Stimulated activated naive CD8-positive, alpha-beta T cell treated with anti-CD3 and anti-CD28 coated beads, Interleukin-15, Interleukin-2, amounts not matched to agents 100 ng/mL and 50 ng/mL, for 24 hours (primary cell): ENCODE results near the gene BTBD17.

Experiments used
- H3K27ac Mint-ChIP-seq: one replicate; pipeline ENCODE4 v1.8.0; 2021; ENCODE audit warnings: mild to moderate bottlenecking, mixed read lengths
- H3K27me3 Mint-ChIP-seq: one replicate; pipeline ENCODE4 v1.8.0; 2021; ENCODE audit warnings: mixed read lengths
- H3K36me3 Mint-ChIP-seq: one replicate; pipeline ENCODE4 v1.8.0; 2021; ENCODE audit warnings: low read depth, mixed read lengths
- H3K4me1 Mint-ChIP-seq: one replicate; pipeline ENCODE4 v1.8.0; 2021; ENCODE audit warnings: low read depth, mixed read lengths
- H3K4me3 Mint-ChIP-seq: one replicate; pipeline ENCODE4 v1.8.0; 2021; ENCODE audit warnings: mild to moderate bottlenecking, mixed read lengths
- H3K9me3 Mint-ChIP-seq: one replicate; pipeline ENCODE4 v1.8.0; 2021; ENCODE audit warnings: mixed read lengths

The BTBD17 gene

GRCh38 chr17:74373838-74374606 lies 12.4 kb upstream of the BTBD17 start:
- Mint-ChIP-seq H3K4me3 (no peak overlapping the region), H3K36me3 (no peaks in the 10 kb centered on the region), H3K9me3 (no peaks in the 10 kb centered on the region), H3K4me1 (peaks cover 6% of the 10 kb centered on the region), H3K27me3 (no peaks in the 10 kb centered on the region), H3K27ac (no peak overlapping the region)

- H3K27me3 Mint-ChIP-seq = no peaks in the 10 kb centered on the region
- peaks cover 16% of the 10 kb centered on the region for H3K4me1 Mint-ChIP-seq
- no peak overlapping the region for H3K27ac Mint-ChIP-seq
- no peaks in the 10 kb centered on the region for H3K9me3 Mint-ChIP-seq
- H3K4me3 Mint-ChIP-seq = no peak overlapping the region
- no peaks in the 10 kb centered on the region for H3K36me3 Mint-ChIP-seq
Measured at GRCh38 chr17:74372426-74372825, 10.8 kb upstream of the BTBD17 start.

- Mint-ChIP-seq H3K4me1 (peaks cover 16% of the 10 kb centered on the region), H3K27ac (no peak overlapping the region), H3K4me3 (no peak overlapping the region), H3K9me3 (no peaks in the 10 kb centered on the region), H3K36me3 (no peaks in the 10 kb centered on the region), H3K27me3 (no peaks in the 10 kb centered on the region)
Measured at GRCh38 chr17:74371653-74372147, 10.0 kb upstream of the BTBD17 start.

- peaks cover 16% of the 10 kb centered on the region for H3K4me1 Mint-ChIP-seq
- H3K4me3 Mint-ChIP-seq = no peak overlapping the region
- no peak overlapping the region for H3K27ac Mint-ChIP-seq
- H3K27me3 Mint-ChIP-seq = no peaks in the 10 kb centered on the region
- H3K36me3 Mint-ChIP-seq = no peaks in the 10 kb centered on the region
- H3K9me3 Mint-ChIP-seq = no peaks in the 10 kb centered on the region
Measured at GRCh38 chr17:74369665-74370490, 8.2 kb upstream of the BTBD17 start.

- peak overlapping the region; percentile 23 for H3K4me3 Mint-ChIP-seq
- H3K27me3 Mint-ChIP-seq = no peaks in the 10 kb centered on the region
- peaks cover 16% of the 10 kb centered on the region for H3K4me1 Mint-ChIP-seq
- no peaks in the 10 kb centered on the region for H3K9me3 Mint-ChIP-seq
- H3K36me3 Mint-ChIP-seq = no peaks in the 10 kb centered on the region
- H3K27ac Mint-ChIP-seq = no peak overlapping the region
Measured at GRCh38 chr17:74369221-74369620, 7.6 kb upstream of the BTBD17 start.

- no peaks in the 10 kb centered on the region for H3K9me3 Mint-ChIP-seq
- no peak overlapping the region for H3K27ac Mint-ChIP-seq
- H3K36me3 Mint-ChIP-seq = no peaks in the 10 kb centered on the region
- no peaks in the 10 kb centered on the region for H3K27me3 Mint-ChIP-seq
- peaks cover 16% of the 10 kb centered on the region for H3K4me1 Mint-ChIP-seq
- peak overlapping the region; percentile 23 for H3K4me3 Mint-ChIP-seq
Measured at GRCh38 chr17:74368341-74369081, 6.8 kb upstream of the BTBD17 start.

GRCh38 chr17:74367206-74367605 lies 5.5 kb upstream of the BTBD17 start, which contains the start of gene GPR142:
TSS of gene GPR142 (plus strand) at chr17:74367506. CDS start at chr17:74369541, 2,035 bp downstream.
- H3K4me1 Mint-ChIP-seq = peaks cover 16% of the 10 kb centered on the region
- no peak within 1 kb of the TSS for H3K27ac Mint-ChIP-seq
- no peaks in the 10 kb centered on the region for H3K36me3 Mint-ChIP-seq
- H3K9me3 Mint-ChIP-seq = no peaks in the 10 kb centered on the region
- H3K27me3 Mint-ChIP-seq = no peaks in the 10 kb centered on the region
- no peak within 1 kb of the TSS for H3K4me3 Mint-ChIP-seq

- no peak overlapping the region for H3K4me3 Mint-ChIP-seq
- H3K4me1 Mint-ChIP-seq = peaks cover under 1% of the 10 kb centered on the region
- peaks cover 21% of the 10 kb centered on the region for H3K27me3 Mint-ChIP-seq
- H3K9me3 Mint-ChIP-seq = no peaks in the 10 kb centered on the region
- no peak overlapping the region for H3K27ac Mint-ChIP-seq
- H3K36me3 Mint-ChIP-seq = no peaks in the 10 kb centered on the region
Measured at GRCh38 chr17:74362810-74363498, 1.3 kb upstream of the BTBD17 start.

GRCh38 chr17:74362069-74362405 lies 369 bp upstream of the BTBD17 start:
- no peaks in the 10 kb centered on the region for H3K36me3 Mint-ChIP-seq
- H3K9me3 Mint-ChIP-seq = no peaks in the 10 kb centered on the region
- no peak overlapping the region for H3K4me3 Mint-ChIP-seq
- no peak overlapping the region for H3K27ac Mint-ChIP-seq
- H3K4me1 Mint-ChIP-seq = peaks cover 3% of the 10 kb centered on the region
- H3K27me3 Mint-ChIP-seq = peaks cover 25% of the 10 kb centered on the region

GRCh38 chr17:74360899-74361229 lies 804 bp downstream of the BTBD17 start:
- H3K27ac Mint-ChIP-seq = no peak overlapping the region
- H3K9me3 Mint-ChIP-seq = no peaks in the 10 kb centered on the region
- no peak overlapping the region for H3K4me3 Mint-ChIP-seq
- peaks cover 3% of the 10 kb centered on the region for H3K4me1 Mint-ChIP-seq
- peaks cover 26% of the 10 kb centered on the region for H3K27me3 Mint-ChIP-seq
- H3K36me3 Mint-ChIP-seq = no peaks in the 10 kb centered on the region

GRCh38 chr17:74359916-74360315 lies 1.8 kb downstream of the BTBD17 start:
- Mint-ChIP-seq H3K4me1 (peaks cover 3% of the 10 kb centered on the region), H3K9me3 (no peaks in the 10 kb centered on the region), H3K36me3 (no peaks in the 10 kb centered on the region), H3K27ac (no peak overlapping the region), H3K27me3 (peaks cover 35% of the 10 kb centered on the region), H3K4me3 (no peak overlapping the region)

GRCh38 chr17:74358697-74359096 lies 3.0 kb downstream of the BTBD17 start:
- Mint-ChIP-seq H3K4me3 (no peak overlapping the region), H3K27ac (no peak overlapping the region), H3K36me3 (no peaks in the 10 kb centered on the region), H3K9me3 (no peaks in the 10 kb centered on the region), H3K27me3 (peaks cover 46% of the 10 kb centered on the region), H3K4me1 (peaks cover 8% of the 10 kb centered on the region)

GRCh38 chr17:74357466-74357809 lies 4.2 kb downstream of the BTBD17 start:
- H3K4me3 Mint-ChIP-seq = no peak overlapping the region
- H3K4me1 Mint-ChIP-seq = peaks cover 8% of the 10 kb centered on the region
- H3K9me3 Mint-ChIP-seq = no peaks in the 10 kb centered on the region
- no peak overlapping the region for H3K27ac Mint-ChIP-seq
- H3K36me3 Mint-ChIP-seq = no peaks in the 10 kb centered on the region
- H3K27me3 Mint-ChIP-seq = peaks cover 58% of the 10 kb centered on the region

- Mint-ChIP-seq H3K4me1 (peaks cover 8% of the 10 kb centered on the region), H3K9me3 (no peaks in the 10 kb centered on the region), H3K4me3 (no peak overlapping the region), H3K27ac (no peak overlapping the region), H3K36me3 (no peaks in the 10 kb centered on the region), H3K27me3 (peaks cover 60% of the 10 kb centered on the region)
Measured at GRCh38 chr17:74356646-74357465, 4.8 kb downstream of the BTBD17 start.
